Fibroblast of lung (primary cell): Measurements from ENCODE around the gene EIF3F. TPM values are rescaled to one million over a fixed set of nuclear protein-coding genes. Genes with fewer than 3 reads are reported as not detected.
A peak's percentile ranks its signal among the peaks of the same experiment; 100 is the strongest.

Experiments
- DNase-seq, 2 donors: peaks; one replicate each; pipeline versions ENCODE4 v3.0.0 to v3.0.0-alpha.2; 2010; ENCODE audit warnings: low read depth in 2 of 2
- H2AFZ ChIP-seq: 2 replicates; pipeline ENCODE4 v1.5.1; 2012; ENCODE audit warnings: low read length, control low read depth, inconsistent platforms
- H3K27ac ChIP-seq: 2 replicates; pipeline ENCODE4 v1.5.1; 2011; ENCODE audit warnings: low read length, control low read depth; ENCODE audit not compliant: insufficient read depth
- H3K27me3 ChIP-seq: 2 replicates; pipeline ENCODE4 v1.5.1; 2011; ENCODE audit warnings: mild to moderate bottlenecking, low read length; ENCODE audit not compliant: control insufficient read depth, insufficient read depth
- H3K36me3 ChIP-seq: 2 replicates; pipeline ENCODE4 v1.5.1; 2011; ENCODE audit warnings: low read length; ENCODE audit not compliant: control insufficient read depth, insufficient read depth
- H3K4me1 ChIP-seq: 2 replicates; pipeline ENCODE4 v1.5.1; 2011; ENCODE audit warnings: low read length; ENCODE audit not compliant: control insufficient read depth, insufficient read depth; ENCODE audit errors: extremely low read depth
- H3K4me2 ChIP-seq: 2 replicates; pipeline ENCODE4 v1.5.1; 2011; ENCODE audit warnings: low read length, control low read depth; ENCODE audit not compliant: insufficient read depth; ENCODE audit errors: extremely low read depth
- H3K4me3 ChIP-seq, 4 experiments: fragments of 200-600 bp in 1 of 4; sonication (generic) in 1 of 4; replicated peaks in 1 of 4; 2 replicates each; pipeline ENCODE4 v1.5.1; 2011 to 2016; ENCODE audit warnings: low read length in 4 of 4, low read depth in 3 of 4, mild to moderate bottlenecking in 3 of 4, control low read depth in 2 of 4, inconsistent platforms in 1 of 4, mixed read lengths in 1 of 4; ENCODE audit not compliant: insufficient read depth in 1 of 4; ENCODE audit errors: control extremely low read depth in 1 of 4
- H3K79me2 ChIP-seq: 2 replicates; pipeline ENCODE4 v1.5.1; 2012; ENCODE audit warnings: mild to moderate bottlenecking, low read length, inconsistent platforms; ENCODE audit not compliant: control insufficient read depth, insufficient read depth
- H3K9ac ChIP-seq: 2 replicates; pipeline ENCODE4 v1.5.1; 2011; ENCODE audit warnings: mild to moderate bottlenecking, low read length, control low read depth; ENCODE audit not compliant: insufficient read depth
- H3K9me3 ChIP-seq: 2 replicates; pipeline ENCODE4 v1.5.1; 2012; ENCODE audit warnings: low read depth, low read length; ENCODE audit not compliant: control insufficient read depth, insufficient read depth
- H4K20me1 ChIP-seq: 2 replicates; pipeline ENCODE4 v1.5.1; 2011; ENCODE audit warnings: low read length; ENCODE audit not compliant: control insufficient read depth, insufficient read depth; ENCODE audit errors: extremely low read depth
- EZH2 ChIP-seq: IDR thresholded peaks from 2 replicates; pipeline ENCODE4 v1.5.1; 2012; ENCODE audit warnings: low read length, control low read depth, mild to moderate bottlenecking; ENCODE audit errors: missing control alignments
- polyA plus RNA-seq, 2 donors: library from polyadenylated mRNA; depleted of rRNA in 1 of 2; stranded (reverse) in 1 of 2; unstranded in 1 of 2; fragments of >200 nt; gene quantifications; 2 replicates each; pipeline ENCODE4 v1.2.1, GENCODE V29; 2011 to 2012; ENCODE audit warnings: missing spikeins in 1 of 2
- total RNA-seq: library from RNA; depleted of rRNA; stranded (reverse); fragments of >200 nt; gene quantifications from 2 replicates; pipeline ENCODE4 v1.2.1, GENCODE V29; 2014
- TF ChIP-seq, protein P1 (sequence below), 2 donors: IDR thresholded peaks in 1 of 2; conservative IDR thresholded peaks in 1 of 2; 1 replicate in 1 of 2; 2 replicates in 1 of 2; pipeline ENCODE4 v1.5.1; 2011 to 2012; ENCODE audit warnings: low read length in 2 of 2, control low read depth in 1 of 2, inconsistent platforms in 1 of 2, low read depth in 1 of 2, mild to moderate bottlenecking in 1 of 2

Gene EIF3F
- total and polyA plus RNA-seq, 2 donors (not counting 1 experiment from before 2014, with no cell fraction given) = 303 to 323 TPM

GRCh38 chr11:7967097-7967496 lies 20.0 kb upstream of the EIF3F start:
- Histone ChIP-seq H3K27ac (no peak overlapping the region), H4K20me1 (no peaks in the 10 kb centered on the region), H3K4me2 (no peak overlapping the region), H3K9me3 (no peaks in the 10 kb centered on the region), H2AFZ (no peak overlapping the region), H3K79me2 (no peaks in the 10 kb centered on the region), H3K4me3 (no peak overlapping the region), H3K27me3 (no peaks in the 10 kb centered on the region), H3K36me3 (no peaks in the 10 kb centered on the region), H3K9ac (no peak overlapping the region), H3K4me1 (peaks cover 19% of the 10 kb centered on the region)
- peak in 1 of 2 donors; percentile 71 for DNase-seq
- no peak for TF ChIP-seq EZH2
- TF ChIP-seq, protein P1, sequence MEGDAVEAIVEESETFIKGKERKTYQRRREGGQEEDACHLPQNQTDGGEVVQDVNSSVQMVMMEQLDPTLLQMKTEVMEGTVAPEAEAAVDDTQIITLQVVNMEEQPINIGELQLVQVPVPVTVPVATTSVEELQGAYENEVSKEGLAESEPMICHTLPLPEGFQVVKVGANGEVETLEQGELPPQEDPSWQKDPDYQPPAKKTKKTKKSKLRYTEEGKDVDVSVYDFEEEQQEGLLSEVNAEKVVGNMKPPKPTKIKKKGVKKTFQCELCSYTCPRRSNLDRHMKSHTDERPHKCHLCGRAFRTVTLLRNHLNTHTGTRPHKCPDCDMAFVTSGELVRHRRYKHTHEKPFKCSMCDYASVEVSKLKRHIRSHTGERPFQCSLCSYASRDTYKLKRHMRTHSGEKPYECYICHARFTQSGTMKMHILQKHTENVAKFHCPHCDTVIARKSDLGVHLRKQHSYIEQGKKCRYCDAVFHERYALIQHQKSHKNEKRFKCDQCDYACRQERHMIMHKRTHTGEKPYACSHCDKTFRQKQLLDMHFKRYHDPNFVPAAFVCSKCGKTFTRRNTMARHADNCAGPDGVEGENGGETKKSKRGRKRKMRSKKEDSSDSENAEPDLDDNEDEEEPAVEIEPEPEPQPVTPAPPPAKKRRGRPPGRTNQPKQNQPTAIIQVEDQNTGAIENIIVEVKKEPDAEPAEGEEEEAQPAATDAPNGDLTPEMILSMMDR (conservative IDR thresholded peaks at IDR 0.05 in 1 of 2, IDR thresholded peaks at IDR 0.05 in 1 of 2; ENCODE audit: low read depth in 1 of 2, low read length in 2 of 2) = no peak

DNA sequence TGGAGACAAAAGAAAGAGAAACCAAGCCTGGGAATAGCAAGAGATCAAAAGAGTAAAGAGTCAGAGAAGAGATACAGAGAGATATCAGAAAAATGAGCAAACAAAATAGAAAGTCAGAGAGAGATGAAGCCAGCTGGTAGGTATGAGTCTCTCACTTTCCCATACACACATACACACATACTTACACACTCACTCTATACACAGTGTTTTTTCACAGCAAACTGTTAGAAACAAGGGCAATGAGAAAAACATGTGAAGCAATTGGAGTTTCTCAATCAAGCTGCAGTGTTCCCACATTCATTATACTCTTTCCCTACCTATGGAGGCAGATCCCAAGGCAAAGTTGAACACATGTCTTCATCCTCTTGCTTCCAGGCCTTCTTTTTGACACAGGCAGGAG lies 19.3 kb upstream of the EIF3F start:
- peaks cover 19% of the 10 kb centered on the region for H3K4me1 ChIP-seq

DNA sequence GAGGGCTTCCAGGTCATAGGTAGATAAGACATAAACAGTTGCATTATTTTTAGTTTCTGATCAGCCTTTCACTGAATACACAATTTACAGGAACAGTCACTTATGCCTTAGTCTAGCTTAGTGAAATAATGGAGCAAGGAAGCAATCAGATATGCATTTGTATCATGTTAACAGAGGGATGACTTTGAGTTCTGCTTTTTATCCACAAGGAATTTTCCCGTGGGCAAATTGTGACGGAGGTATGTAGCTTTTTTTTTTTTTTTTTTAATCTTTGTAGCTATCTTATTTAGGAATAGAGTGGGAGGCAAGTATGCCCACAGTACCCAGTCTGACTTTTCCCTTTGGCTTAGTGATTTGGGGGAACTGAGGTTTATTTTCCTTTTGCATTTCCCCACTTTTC lies 18.5 kb upstream of the EIF3F start:
- Histone ChIP-seq H3K36me3 (no peaks in the 10 kb centered on the region), H2AFZ (no peak overlapping the region), H3K9me3 (no peaks in the 10 kb centered on the region), H3K27ac (no peak overlapping the region), H4K20me1 (no peaks in the 10 kb centered on the region), H3K79me2 (no peaks in the 10 kb centered on the region), H3K4me1 (peaks cover 19% of the 10 kb centered on the region), H3K4me2 (no peak overlapping the region), H3K27me3 (no peaks in the 10 kb centered on the region), H3K9ac (no peak overlapping the region), H3K4me3 (no peak overlapping the region)
- DNase-seq = peak in 1 of 2 donors; percentile 66
- TF ChIP-seq, protein P1 (conservative IDR thresholded peaks at IDR 0.05 in 1 of 2, IDR thresholded peaks at IDR 0.05 in 1 of 2; ENCODE audit: low read depth in 1 of 2, low read length in 2 of 2) = no peak
- no peak for TF ChIP-seq EZH2

More for the DNA sequence above, 19.3 kb upstream of the EIF3F start:
- no peaks in the 10 kb centered on the region for H3K36me3 ChIP-seq
- DNase-seq = peak; percentile 8 to 46
- no peaks in the 10 kb centered on the region for H3K79me2 ChIP-seq
- peak overlapping the region; percentile 41 for H2AFZ ChIP-seq
- no peaks in the 10 kb centered on the region for H3K27me3 ChIP-seq
- no peaks in the 10 kb centered on the region for H4K20me1 ChIP-seq
- peak overlapping the region; percentile 46 for H3K27ac ChIP-seq
- no peak overlapping the region for H3K4me2 ChIP-seq
- TF ChIP-seq EZH2 = no peak
- TF ChIP-seq, protein P1 (conservative IDR thresholded peaks at IDR 0.05 in 1 of 2, IDR thresholded peaks at IDR 0.05 in 1 of 2; ENCODE audit: low read depth in 1 of 2, low read length in 2 of 2) = no peak
- no peaks in the 10 kb centered on the region for H3K9me3 ChIP-seq
- no peak overlapping the region for H3K4me3 ChIP-seq
- H3K9ac ChIP-seq = no peak overlapping the region
